Ascending aorta (tissue), 2 donors: ENCODE measurements around the gene MINDY4. TPM values are rescaled to one million over a fixed set of nuclear protein-coding genes. Genes with fewer than 3 reads are reported as not detected.
A peak's percentile ranks its signal among the peaks of the same experiment; 100 is the strongest.

ENCODE experiments used
- DNase-seq, 2 donors: peaks; one replicate each; pipeline ENCODE4 v3.0.0-alpha.2; 2019; ENCODE audit warnings: low spot score in 2 of 2
- H3K27ac ChIP-seq, 2 donors: fragments of 200-600 bp; sonication (generic); one replicate each; pipeline ENCODE4 v1.5.1; 2016 to 2017; ENCODE audit warnings: mild to moderate bottlenecking in 1 of 2
- H3K27me3 ChIP-seq: fragments of 200-600 bp; sonication (generic); one replicate; pipeline ENCODE4 v1.5.1; 2017
- H3K36me3 ChIP-seq, 2 donors: fragments of 200-600 bp; sonication (generic); one replicate each; pipeline ENCODE4 v1.5.1; 2016
- H3K4me1 ChIP-seq, 2 donors: fragments of 200-600 bp; sonication (generic); one replicate each; pipeline ENCODE4 v1.5.1; 2016 to 2017; ENCODE audit warnings: mild to moderate bottlenecking in 1 of 2
- H3K4me3 ChIP-seq, 2 donors: fragments of 200-600 bp; sonication (generic); one replicate each; pipeline ENCODE4 v1.5.1; 2016 to 2017; ENCODE audit warnings: mild to moderate bottlenecking in 1 of 2
- H3K9me3 ChIP-seq, 2 donors: fragments of 200-600 bp; sonication (generic); one replicate each; pipeline ENCODE4 v1.5.1; 2016
- intact Hi-C: fragments of 100-400 bp; cut with DNase I; formaldehyde crosslinking; loops from one replicate; pipeline ENCODE4 v1.15.1; 2023
- total RNA-seq: library from RNA; depleted of rRNA; stranded (reverse); fragments of >200 nt; gene quantifications from one replicate; pipeline ENCODE4 v1.1.0, GENCODE V29; 2016
- TF ChIP-seq, protein P1 (sequence below), 3 experiments: fragments of 200-600 bp in 2 of 3; fragments of 450-650 bp in 1 of 3; sonication (generic) in 2 of 3; IDR thresholded peaks; one replicate each; pipeline ENCODE4 v1.5.1; 2016 to 2019; ENCODE audit warnings: antibody characterized with exemption in 3 of 3, mild to moderate bottlenecking in 1 of 3, moderate library complexity in 1 of 3

The MINDY4 gene
- total RNA-seq, 1 donor from 2014 or later = 6.0 TPM

DNA sequence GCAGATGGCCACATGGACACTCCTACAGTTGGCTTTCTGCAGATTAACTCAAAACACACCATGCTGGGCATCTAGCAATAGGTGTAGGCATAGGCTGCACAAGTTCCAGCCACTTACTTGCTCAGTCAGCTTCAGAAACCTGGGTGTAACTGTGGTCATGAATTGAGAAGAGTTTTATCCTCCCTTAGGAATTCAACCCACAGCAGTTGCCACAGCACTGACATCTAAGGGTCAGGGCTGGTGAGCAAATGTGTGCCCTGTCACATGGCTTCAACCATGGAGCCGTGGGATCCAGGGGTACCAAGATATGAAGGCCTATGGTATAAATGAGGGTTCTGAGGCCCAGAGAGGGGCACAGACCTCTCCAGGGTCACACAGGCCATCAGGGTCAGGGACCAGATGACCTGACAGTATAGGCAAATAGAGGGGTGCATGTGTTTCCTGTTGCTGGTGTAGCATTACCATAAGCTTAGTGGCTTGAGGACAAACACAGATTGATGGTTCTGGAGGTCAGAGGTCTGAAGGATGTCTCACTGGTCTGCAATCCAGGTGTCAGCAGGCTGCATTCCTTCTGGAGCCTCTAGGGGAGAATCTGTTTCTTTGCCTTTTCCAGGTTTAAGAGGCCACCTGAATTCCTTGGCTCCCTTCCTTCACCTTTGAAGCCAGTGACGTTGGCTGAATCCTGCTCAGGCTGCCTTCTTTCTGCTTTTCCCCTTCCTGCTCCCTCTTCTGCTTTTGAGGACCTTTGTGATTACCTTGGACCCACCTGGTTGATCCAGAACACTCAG, 24.1 kb downstream of the MINDY4 start:
- Histone ChIP-seq H3K27me3 (no peaks in the 10 kb centered on the region), H3K4me1 (peaks cover 13 to 31% of the 10 kb centered on the region in 2 donors), H3K27ac (peak overlapping the region; percentile 45 to 70), H3K36me3 (peaks cover 0 to 18% of the 10 kb centered on the region in 2 donors), H3K4me3 (no peak overlapping the region), H3K9me3 (no peaks in the 10 kb centered on the region)
- intact Hi-C loops = no loop called here
- no peak for DNase-seq
- TF ChIP-seq, protein P1, sequence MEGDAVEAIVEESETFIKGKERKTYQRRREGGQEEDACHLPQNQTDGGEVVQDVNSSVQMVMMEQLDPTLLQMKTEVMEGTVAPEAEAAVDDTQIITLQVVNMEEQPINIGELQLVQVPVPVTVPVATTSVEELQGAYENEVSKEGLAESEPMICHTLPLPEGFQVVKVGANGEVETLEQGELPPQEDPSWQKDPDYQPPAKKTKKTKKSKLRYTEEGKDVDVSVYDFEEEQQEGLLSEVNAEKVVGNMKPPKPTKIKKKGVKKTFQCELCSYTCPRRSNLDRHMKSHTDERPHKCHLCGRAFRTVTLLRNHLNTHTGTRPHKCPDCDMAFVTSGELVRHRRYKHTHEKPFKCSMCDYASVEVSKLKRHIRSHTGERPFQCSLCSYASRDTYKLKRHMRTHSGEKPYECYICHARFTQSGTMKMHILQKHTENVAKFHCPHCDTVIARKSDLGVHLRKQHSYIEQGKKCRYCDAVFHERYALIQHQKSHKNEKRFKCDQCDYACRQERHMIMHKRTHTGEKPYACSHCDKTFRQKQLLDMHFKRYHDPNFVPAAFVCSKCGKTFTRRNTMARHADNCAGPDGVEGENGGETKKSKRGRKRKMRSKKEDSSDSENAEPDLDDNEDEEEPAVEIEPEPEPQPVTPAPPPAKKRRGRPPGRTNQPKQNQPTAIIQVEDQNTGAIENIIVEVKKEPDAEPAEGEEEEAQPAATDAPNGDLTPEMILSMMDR (IDR thresholded peaks at IDR 0.05) = no peak

DNA sequence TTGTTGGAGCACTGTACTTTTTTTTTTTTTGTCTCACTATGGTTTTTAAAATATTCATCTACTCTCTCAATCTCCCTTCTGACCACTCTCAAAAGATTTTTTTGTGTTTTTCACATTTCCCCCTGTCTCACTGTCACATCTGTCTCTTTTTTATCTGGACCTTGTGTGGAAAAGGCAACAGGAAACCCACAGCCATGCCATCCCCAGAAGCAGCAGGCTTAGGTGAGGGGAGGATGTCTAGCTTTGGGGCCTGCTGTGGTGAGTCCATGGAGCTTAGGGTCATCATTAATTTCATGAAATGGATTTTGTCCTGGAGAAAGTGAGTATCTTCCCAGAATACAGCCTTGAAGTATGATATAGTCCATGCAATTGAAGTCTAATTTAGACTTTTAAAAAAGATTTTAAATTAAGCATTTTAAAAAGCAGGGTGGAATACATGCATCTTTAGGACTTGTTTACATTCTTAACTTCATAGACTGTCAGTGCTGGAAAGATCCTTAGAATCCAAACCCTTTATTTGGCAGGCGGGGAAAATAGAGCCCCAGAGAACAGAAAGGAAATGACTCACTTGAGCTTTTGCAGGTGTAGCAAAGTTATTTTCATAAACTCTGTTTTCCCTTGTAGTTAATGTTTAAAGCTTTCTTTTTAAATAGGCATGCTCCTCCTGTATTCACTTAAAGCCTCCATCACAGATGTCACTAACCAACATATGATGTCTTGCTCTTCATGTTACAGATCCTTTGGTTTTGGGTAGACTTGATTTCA, 25.1 kb downstream of the MINDY4 start:
- intact Hi-C loops = no loop called here
- Histone ChIP-seq H3K9me3 (no peaks in the 10 kb centered on the region), H3K27ac (peak overlapping the region; percentile 70 to 86), H3K36me3 (peaks cover 0 to 14% of the 10 kb centered on the region in 2 donors), H3K27me3 (no peaks in the 10 kb centered on the region), H3K4me1 (peaks cover 13 to 41% of the 10 kb centered on the region in 2 donors), H3K4me3 (no peak overlapping the region)
- TF ChIP-seq, protein P1 (IDR thresholded peaks at IDR 0.05) = no peak
- no peak for DNase-seq

DNA sequence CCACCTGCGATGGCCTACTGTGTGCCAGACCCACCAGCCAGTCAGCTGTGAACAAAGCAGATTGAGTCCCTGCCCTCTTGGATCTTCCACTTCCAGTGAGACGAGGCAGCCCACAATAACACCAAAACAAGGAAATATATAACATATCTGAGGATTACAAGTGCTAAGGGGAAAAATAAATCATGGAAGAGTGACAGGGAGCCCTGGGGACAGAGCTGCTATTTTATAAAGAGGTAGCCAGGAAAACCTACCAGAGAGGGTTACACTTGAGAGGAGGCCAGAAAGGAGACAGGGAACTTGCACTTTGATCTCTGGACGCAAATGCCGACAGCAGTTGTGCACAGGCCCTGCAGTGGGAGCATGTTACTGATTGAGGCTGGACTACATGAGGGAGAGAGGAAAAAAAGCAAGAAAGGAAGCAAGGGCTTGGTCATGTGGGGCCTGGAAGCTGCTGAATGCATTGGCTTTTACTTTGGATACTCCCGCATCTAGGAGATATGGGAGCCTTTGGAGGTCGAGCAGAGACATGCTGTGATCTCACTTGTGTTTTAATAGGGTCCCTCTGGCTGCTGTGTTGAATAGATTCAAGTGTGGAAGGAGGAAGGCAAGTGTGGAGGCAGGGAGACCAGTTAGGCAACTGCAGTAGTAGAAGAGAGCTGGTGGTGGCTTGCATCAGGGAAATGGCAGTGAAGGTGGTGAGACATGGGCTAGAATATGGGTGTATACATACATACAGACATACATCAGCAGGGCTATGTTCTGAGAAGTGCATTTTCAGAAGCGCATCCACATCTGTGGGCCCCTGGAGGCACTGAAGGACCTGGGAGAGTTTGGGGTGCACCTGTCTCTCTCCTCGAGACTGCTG, 26.2 kb downstream of the MINDY4 start:
- Histone ChIP-seq H3K27ac (peak overlapping the region; percentile 70 to 86), H3K4me1 (peaks cover 13 to 41% of the 10 kb centered on the region in 2 donors), H3K36me3 (peaks cover 0 to 7% of the 10 kb centered on the region in 2 donors), H3K9me3 (no peaks in the 10 kb centered on the region), H3K27me3 (no peaks in the 10 kb centered on the region), H3K4me3 (no peak overlapping the region)
- TF ChIP-seq, protein P1 (IDR thresholded peaks at IDR 0.05) = no peak
- intact Hi-C loops = no loop called here
- peak in 1 of 2 donors; percentile 47 for DNase-seq

DNA sequence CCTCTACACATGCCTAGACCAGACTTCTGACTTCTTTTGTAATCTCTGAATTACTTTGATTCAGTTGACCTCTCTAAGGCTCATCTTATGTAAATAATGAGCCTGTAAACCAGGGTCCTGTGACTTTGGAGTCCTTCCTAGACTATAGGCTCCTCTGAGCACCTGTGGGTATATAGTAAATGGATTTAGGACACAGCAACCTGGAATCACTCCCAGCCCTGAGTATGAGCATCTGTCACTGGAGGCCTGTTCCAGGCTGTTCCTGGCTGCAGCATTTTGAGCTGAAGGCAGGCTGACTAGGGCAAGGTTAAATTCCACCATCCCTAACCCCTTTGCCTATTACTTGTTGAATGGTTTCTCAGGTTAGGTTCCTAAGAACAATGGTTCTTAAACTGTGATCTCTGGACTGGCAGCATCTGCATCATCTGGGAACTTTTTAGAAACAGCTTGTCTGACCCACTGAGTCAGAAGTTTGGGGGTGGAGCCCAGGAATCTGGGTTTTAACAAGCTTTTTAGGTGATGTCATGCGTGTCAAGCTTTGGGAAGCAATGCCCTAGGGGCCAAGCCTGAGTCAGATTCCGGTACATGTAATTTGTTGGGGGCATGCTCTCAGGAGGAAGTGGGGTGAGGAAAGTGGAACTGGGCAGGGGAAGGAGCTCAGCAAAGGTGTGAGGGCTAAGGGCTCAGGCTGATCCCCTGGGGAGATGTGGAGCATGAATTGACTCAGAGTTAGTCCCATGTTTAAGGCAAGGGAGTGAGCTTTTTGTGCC, 28.2 kb downstream of the MINDY4 start:
- peaks cover 13 to 52% of the 10 kb centered on the region in 2 donors for H3K4me1 ChIP-seq
- intact Hi-C loops = no loop called here
- H3K36me3 ChIP-seq = no peaks in the 10 kb centered on the region
- no peaks in the 10 kb centered on the region for H3K9me3 ChIP-seq
- H3K27ac ChIP-seq = peak overlapping the region; percentile 79 to 86
- TF ChIP-seq, protein P1 (IDR thresholded peaks at IDR 0.05) = no peak
- H3K4me3 ChIP-seq = no peak overlapping the region
- no peaks in the 10 kb centered on the region for H3K27me3 ChIP-seq
- DNase-seq = peak; percentile 75 to 96
